Panc1 (cell line): Measurements from ENCODE around the gene KIF26B.
"Not testable (repeated sequence)": the region's sequence is repeated elsewhere in the genome, so short reads cannot be mapped to it uniquely, and the experiment has no call there.

Experiments
- SIN3A ChIP-seq: IDR thresholded peaks from 2 replicates; pipeline ENCODE4 v1.6.1; 2012; ENCODE audit warnings: low read depth, mild to moderate bottlenecking, low read length, moderate library complexity, borderline replicate concordance; ENCODE audit not compliant: insufficient read depth
- TCF7L2 ChIP-seq: IDR thresholded peaks from 2 replicates; pipeline ENCODE4 v1.6.1; 2011; ENCODE audit warnings: mild to moderate bottlenecking, low read depth, low read length, inconsistent platforms
- TF ChIP-seq, protein P1 (sequence below): fragments of 450-650 bp; IDR thresholded peaks from 2 replicates; pipeline ENCODE4 v1.5.1; 2017; ENCODE audit warnings: mild to moderate bottlenecking

GRCh38 chr1:245402998-245403397 is 248.2 kb downstream of the KIF26B start:
- TF ChIP-seq, protein P1, sequence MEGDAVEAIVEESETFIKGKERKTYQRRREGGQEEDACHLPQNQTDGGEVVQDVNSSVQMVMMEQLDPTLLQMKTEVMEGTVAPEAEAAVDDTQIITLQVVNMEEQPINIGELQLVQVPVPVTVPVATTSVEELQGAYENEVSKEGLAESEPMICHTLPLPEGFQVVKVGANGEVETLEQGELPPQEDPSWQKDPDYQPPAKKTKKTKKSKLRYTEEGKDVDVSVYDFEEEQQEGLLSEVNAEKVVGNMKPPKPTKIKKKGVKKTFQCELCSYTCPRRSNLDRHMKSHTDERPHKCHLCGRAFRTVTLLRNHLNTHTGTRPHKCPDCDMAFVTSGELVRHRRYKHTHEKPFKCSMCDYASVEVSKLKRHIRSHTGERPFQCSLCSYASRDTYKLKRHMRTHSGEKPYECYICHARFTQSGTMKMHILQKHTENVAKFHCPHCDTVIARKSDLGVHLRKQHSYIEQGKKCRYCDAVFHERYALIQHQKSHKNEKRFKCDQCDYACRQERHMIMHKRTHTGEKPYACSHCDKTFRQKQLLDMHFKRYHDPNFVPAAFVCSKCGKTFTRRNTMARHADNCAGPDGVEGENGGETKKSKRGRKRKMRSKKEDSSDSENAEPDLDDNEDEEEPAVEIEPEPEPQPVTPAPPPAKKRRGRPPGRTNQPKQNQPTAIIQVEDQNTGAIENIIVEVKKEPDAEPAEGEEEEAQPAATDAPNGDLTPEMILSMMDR, result not testable (repeated sequence)
- not testable (repeated sequence) for TF ChIP-seq SIN3A, TCF7L2
